HG03103 (cell line): ENCODE results near the gene GMDS.
"Not testable (repeated sequence)": the region's sequence is repeated elsewhere in the genome, so short reads cannot be mapped to it uniquely, and the experiment has no call there.

Experiments used
- ATAC-seq: cut with Tn5 transposase; IDR thresholded peaks from one replicate; pipeline ENCODE4 v1.9.1; 2021; ENCODE audit warnings: low read depth; ENCODE audit not compliant: unreplicated experiment

The GMDS gene

GRCh38 chr6:1709234-1709641, 536.2 kb downstream of the GMDS start:
- no peak for ATAC-seq

GRCh38 chr6:1708820-1709219, 536.6 kb downstream of the GMDS start:
- ATAC-seq = no peak

- ATAC-seq = no peak
Measured at GRCh38 chr6:1708122-1708521, 537.3 kb downstream of the GMDS start.

GRCh38 chr6:1705630-1706029, 539.8 kb downstream of the GMDS start:
- no peak for ATAC-seq

- ATAC-seq = no peak
Measured at GRCh38 chr6:1705183-1705582, 540.2 kb downstream of the GMDS start.

GRCh38 chr6:1704711-1705110, 540.7 kb downstream of the GMDS start:
- no peak for ATAC-seq

GRCh38 chr6:1703923-1704322, 541.5 kb downstream of the GMDS start:
- ATAC-seq = no peak

- ATAC-seq = no peak
Measured at GRCh38 chr6:1703091-1703855, 542.1 kb downstream of the GMDS start.

GRCh38 chr6:1702580-1703051, 542.8 kb downstream of the GMDS start:
- no peak for ATAC-seq

- ATAC-seq = no peak
Measured at GRCh38 chr6:1701668-1702353, 543.6 kb downstream of the GMDS start.

- ATAC-seq = no peak
Measured at GRCh38 chr6:1700278-1700967, 545.0 kb downstream of the GMDS start.

GRCh38 chr6:1698527-1698926, 546.9 kb downstream of the GMDS start:
- no peak for ATAC-seq

- ATAC-seq = no peak
Measured at GRCh38 chr6:1697688-1698351, 547.6 kb downstream of the GMDS start.

GRCh38 chr6:1696463-1696850, 548.9 kb downstream of the GMDS start:
- no peak for ATAC-seq

- no peak for ATAC-seq
Measured at GRCh38 chr6:1695546-1696462, 549.6 kb downstream of the GMDS start.

GRCh38 chr6:1691828-1692227, 553.6 kb downstream of the GMDS start:
- ATAC-seq = not testable (repeated sequence)

- ATAC-seq = not testable (repeated sequence)
Measured at GRCh38 chr6:1690656-1691055, 554.7 kb downstream of the GMDS start.

GRCh38 chr6:1689141-1689540, 556.3 kb downstream of the GMDS start:
- no peak for ATAC-seq

- no peak for ATAC-seq
Measured at GRCh38 chr6:1688396-1688795, 557.0 kb downstream of the GMDS start.

- no peak for ATAC-seq
Measured at GRCh38 chr6:1687402-1687801, 558.0 kb downstream of the GMDS start.
